IMR-90 (cell line): ENCODE measurements around the gene LSM14B. TPM values are rescaled to one million over a fixed set of nuclear protein-coding genes. Genes with fewer than 3 reads are reported as not detected.

Experiments
- ATAC-seq: fragments of 200-7000 bp; cut with Tn5 transposase; 2 replicates; pipeline ENCODE4 v1.9.1; 2020; ENCODE audit warnings: low read depth, mild to moderate bottlenecking, moderate library complexity
- BruUV-seq: library from RNA; stranded (reverse); fragments of 400-500 nt; replicated peaks from 2 replicates; lab custom pipeline; 2021; lab: Mats Ljungman, UMichigan
- CTCF ChIA-PET: fragments of 300-600 bp; formaldehyde crosslinking; extraction: SDS; loops from one replicate; lab custom pipeline; 2021; ENCODE audit warnings: antibody characterized with exemption; lab: Yijun Ruan, JAX
- POLR2A ChIA-PET: fragments of 300-600 bp; sonication (Branson Sonifier 250); formaldehyde crosslinking; loops from one replicate; lab custom pipeline; 2022; ENCODE audit warnings: antibody characterized with exemption; ENCODE audit not compliant: unreplicated experiment; lab: Charles Lee
- DNase-seq: peaks from one replicate; pipeline ENCODE4 v3.0.0; 2013
- H2AFZ ChIP-seq: replicated peaks from 2 replicates; pipeline ENCODE3; 2013; ENCODE audit warnings: low read length, mild to moderate bottlenecking; ENCODE audit not compliant: poor library complexity
- H2AK5ac ChIP-seq: 2 replicates; pipeline ENCODE4 v1.6.1; 2013; ENCODE audit warnings: low read depth, low read length, inconsistent platforms
- H2AK9ac ChIP-seq: replicated peaks from 2 replicates; pipeline ENCODE3; 2013; ENCODE audit warnings: mild to moderate bottlenecking, low read depth, low read length, moderate library complexity; ENCODE audit not compliant: poor library complexity
- H2BK120ac ChIP-seq: 2 replicates; pipeline ENCODE4 v1.6.1; 2013; ENCODE audit warnings: low read depth, low read length, inconsistent platforms
- H2BK15ac ChIP-seq: 3 replicates; pipeline ENCODE4 v1.6.1; 2013; ENCODE audit warnings: low read depth, low read length, inconsistent platforms
- H2BK20ac ChIP-seq: 2 replicates; pipeline ENCODE4 v1.6.1; 2013; ENCODE audit warnings: low read depth, mild to moderate bottlenecking, inconsistent platforms, low read length, moderate library complexity
- H2BK5ac ChIP-seq: 2 replicates; pipeline ENCODE4 v1.6.1; 2013; ENCODE audit warnings: mild to moderate bottlenecking, low read depth, low read length, inconsistent platforms; ENCODE audit not compliant: poor library complexity, severe bottlenecking
- H3K14ac ChIP-seq: replicated peaks from 2 replicates; pipeline ENCODE4 v1.6.1; 2013; ENCODE audit warnings: low read depth, low read length, inconsistent platforms
- H3K18ac ChIP-seq: 2 replicates; pipeline ENCODE4 v1.6.1; 2013; ENCODE audit warnings: low read depth, low read length, control low read depth
- H3K23ac ChIP-seq: 2 replicates; pipeline ENCODE4 v1.6.1; 2013; ENCODE audit warnings: low read depth, low read length, inconsistent platforms
- H3K27ac ChIP-seq: 2 replicates; pipeline ENCODE4 v1.5.1; 2013; ENCODE audit warnings: mild to moderate bottlenecking, control low read depth, low read length; ENCODE audit not compliant: insufficient read depth
- H3K27me3 ChIP-seq: 2 replicates; pipeline ENCODE4 v1.6.1; 2013; ENCODE audit warnings: low read length; ENCODE audit not compliant: control insufficient read depth, insufficient read depth
- H3K36me3 ChIP-seq: 2 replicates; pipeline ENCODE4 v1.6.1; 2013; ENCODE audit warnings: low read length, mixed read lengths; ENCODE audit not compliant: control insufficient read depth, insufficient read depth
- H3K4ac ChIP-seq: 2 replicates; pipeline ENCODE4 v1.6.1; 2013; ENCODE audit warnings: low read depth, low read length, inconsistent platforms
- H3K4me1 ChIP-seq: 2 replicates; pipeline ENCODE4 v1.6.1; 2013; ENCODE audit warnings: low read length, mixed read lengths; ENCODE audit not compliant: control insufficient read depth, insufficient read depth
- H3K4me2 ChIP-seq: 2 replicates; pipeline ENCODE4 v1.6.1; 2013; ENCODE audit warnings: low read depth, mild to moderate bottlenecking, control low read depth, low read length, moderate library complexity
- H3K4me3 ChIP-seq: 2 replicates; pipeline ENCODE4 v1.5.1; 2013; ENCODE audit warnings: low read depth, mild to moderate bottlenecking, control low read depth, low read length, moderate library complexity; ENCODE audit not compliant: insufficient read depth
- H3K56ac ChIP-seq: 2 replicates; pipeline ENCODE4 v1.6.1; 2013; ENCODE audit warnings: low read length, inconsistent platforms; ENCODE audit not compliant: insufficient read depth; ENCODE audit errors: extremely low read depth
- H3K79me1 ChIP-seq, 2 experiments: 2 replicates each; pipeline ENCODE4 v1.6.1; 2013; ENCODE audit warnings: low read length in 2 of 2, inconsistent platforms in 1 of 2, low read depth in 1 of 2
- H3K9ac ChIP-seq: 2 replicates; pipeline ENCODE4 v1.6.1; 2013; ENCODE audit warnings: low read depth, low read length, control low read depth
- H3K9me1 ChIP-seq: 2 replicates; pipeline ENCODE4 v1.6.1; 2013; ENCODE audit warnings: low read length, inconsistent platforms; ENCODE audit not compliant: insufficient read depth
- H3K9me3 ChIP-seq: 2 replicates; pipeline ENCODE4 v1.6.1; 2013; ENCODE audit warnings: low read length; ENCODE audit not compliant: control insufficient read depth, insufficient read depth
- H4K20me1 ChIP-seq: 2 replicates; pipeline ENCODE4 v1.6.1; 2013; ENCODE audit warnings: low read length, inconsistent platforms; ENCODE audit not compliant: insufficient read depth
- H4K5ac ChIP-seq: 2 replicates; pipeline ENCODE4 v1.6.1; 2013; ENCODE audit warnings: mild to moderate bottlenecking, low read depth, low read length, control low read depth
- H4K8ac ChIP-seq, 2 experiments: 2 replicates each; pipeline ENCODE4 v1.6.1; 2013; ENCODE audit warnings: low read depth in 2 of 2, low read length in 2 of 2, control low read depth in 1 of 2, inconsistent platforms in 1 of 2
- H4K91ac ChIP-seq: 2 replicates; pipeline ENCODE4 v1.6.1; 2013; ENCODE audit warnings: low read depth, low read length, inconsistent platforms; ENCODE audit not compliant: insufficient read depth
- CEBPB ChIP-seq: IDR thresholded peaks from 2 replicates; pipeline ENCODE4 v1.6.1; 2012; ENCODE audit warnings: low read depth, low read length, improper control_type of control experiment
- ELK1 ChIP-seq: fragments of 150-350 bp; IDR thresholded peaks from 2 replicates; pipeline ENCODE4 v1.6.1; 2016; ENCODE audit warnings: low read depth, mild to moderate bottlenecking, low read length, moderate library complexity, borderline replicate concordance
- FOS ChIP-seq: fragments of 150-350 bp; IDR thresholded peaks from 2 replicates; pipeline ENCODE4 v1.6.1; 2016; ENCODE audit warnings: low read depth, low read length
- MAZ ChIP-seq: IDR thresholded peaks from 2 replicates; pipeline ENCODE4 v1.6.1; 2012; ENCODE audit warnings: low read depth, mild to moderate bottlenecking, low read length, improper control_type of control experiment, moderate library complexity, borderline replicate concordance
- NFE2L2 ChIP-seq: fragments of 150-350 bp; IDR thresholded peaks from 2 replicates; pipeline ENCODE4 v1.6.1; 2016; ENCODE audit warnings: low read depth, mild to moderate bottlenecking, low read length
- POLR2A ChIP-seq: IDR thresholded peaks from 2 replicates; pipeline ENCODE4 v1.6.1; 2012; ENCODE audit warnings: mild to moderate bottlenecking, low read depth, low read length
- RAD21 ChIP-seq: IDR thresholded peaks from 2 replicates; pipeline ENCODE4 v1.6.1; 2012; ENCODE audit warnings: low read length, improper control_type of control experiment
- RFX5 ChIP-seq: IDR thresholded peaks from 2 replicates; pipeline ENCODE4 v1.8.0; 2012; ENCODE audit warnings: low read depth, mild to moderate bottlenecking, low read length, moderate library complexity
- SMC3 ChIP-seq: fragments of 150-350 bp; IDR thresholded peaks from 2 replicates; pipeline ENCODE4 v1.6.1; 2016; ENCODE audit warnings: low read depth, mild to moderate bottlenecking, antibody characterized with exemption, low read length, moderate library complexity
- WGBS, 2 experiments: methylation state at CpG; one replicate each; pipeline versions ENCODE4 v1.1.5 to v1.1.7; 2013; ENCODE audit warnings: missing lambda C conversion rate in 2 of 2; ENCODE audit not compliant: insufficient read length in 1 of 2; ENCODE audit errors: extremely low coverage in 2 of 2; 5-methylcytosine and 5-hydroxymethylcytosine counted together
- dilution Hi-C: fragments of 300-500 bp; cut with HindIII; formaldehyde crosslinking; loops from one replicate; pipeline ENCODE4 v1.14.3; 2018; ENCODE audit warnings: low sequenced_read_pairs; ENCODE audit not compliant: unreplicated experiment
- in situ Hi-C: fragments of 300-500 bp; cut with MboI; formaldehyde crosslinking; loops from 3 replicates; pipeline ENCODE4 v1.14.3; 2019; ENCODE audit warnings: low sequenced_read_pairs, inconsistent platforms, mixed read lengths
- intact Hi-C: fragments of 100-400 bp; cut with micrococcal nuclease; formaldehyde crosslinking; loops from 2 replicates; pipeline ENCODE4 v1.10.0; 2022
- polyA plus RNA-seq, 3 experiments: library from polyadenylated mRNA; depleted of rRNA; stranded (reverse); fragments of >200 nt; gene quantifications; 2 replicates each; pipeline ENCODE4 v1.2.3, GENCODE V29; 2012; ENCODE audit warnings: low replicate concordance in 1 of 3
- total RNA-seq: library from RNA; depleted of rRNA; stranded (reverse); fragments of >200 nt; gene quantifications from 2 replicates; pipeline ENCODE4 v1.2.3, GENCODE V29; 2012

Gene LSM14B
- total and polyA plus RNA-seq, 2 of the 4 experiments (the other 2 are of a cell fraction) = 23.7 to 41.1 TPM

DNA sequence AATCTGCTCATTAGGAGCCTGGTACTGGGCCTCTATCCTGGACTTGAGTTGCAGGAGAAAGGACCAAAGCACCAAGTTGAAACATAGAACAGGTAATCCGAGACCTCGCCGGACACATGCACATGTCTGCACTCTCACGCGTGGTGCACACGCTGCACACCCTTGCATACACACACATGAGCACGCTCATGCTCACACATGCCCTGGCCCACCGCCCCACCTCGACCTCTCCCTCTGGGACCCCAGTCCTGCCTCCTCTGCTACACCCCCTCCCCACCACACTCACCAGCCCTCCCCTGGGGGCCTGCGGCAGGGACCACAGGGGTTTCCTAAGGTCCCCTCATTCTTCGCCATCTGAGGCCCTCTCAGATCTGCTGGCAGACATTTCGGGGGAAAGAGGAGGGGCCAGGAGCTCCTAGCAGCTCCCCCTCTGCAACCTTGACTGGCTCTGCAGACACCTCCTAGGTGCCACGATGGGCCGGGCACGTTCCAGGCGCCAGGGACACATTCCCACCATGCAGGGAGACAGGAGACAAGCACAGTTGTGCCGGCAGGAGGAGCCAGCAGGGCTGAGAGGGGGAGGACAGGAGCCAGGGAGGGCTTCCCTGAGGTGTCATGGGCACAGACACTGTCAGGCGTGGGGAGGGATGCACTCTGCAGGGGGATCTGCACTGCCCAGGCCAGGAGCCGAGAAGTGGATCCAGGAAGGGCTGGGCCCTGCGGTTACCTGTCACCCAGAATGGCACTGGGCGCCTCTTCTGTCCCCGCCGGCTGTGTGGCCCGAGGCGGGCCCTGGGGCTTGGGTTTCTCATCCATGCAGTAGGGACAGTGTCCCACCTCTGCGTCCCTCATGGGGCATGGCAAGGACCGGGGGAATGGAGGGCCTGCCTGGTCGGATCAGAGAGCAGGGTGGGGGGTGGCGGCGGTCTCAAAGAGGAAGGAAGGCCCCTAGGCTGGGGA is 25.6 kb upstream of the LSM14B start:
- dilution Hi-C loops = no loop called here
- POLR2A ChIA-PET = no interaction called here
- intact Hi-C loops = no loop called here

More for the DNA sequence above, 25.6 kb upstream of the LSM14B start:
- Histone ChIP-seq H3K4me2 (no peak overlapping the region), H3K4me3 (no peak overlapping the region), H2BK5ac (no peak overlapping the region), H2AK9ac (no peak overlapping the region), H3K18ac (no peak overlapping the region), H3K79me1 (no peaks in the 10 kb centered on the region), H3K14ac (no peak overlapping the region), H3K23ac (no peak overlapping the region), H2AFZ (no peak overlapping the region), H2AK5ac (no peak overlapping the region), H3K27ac (no peak overlapping the region), H3K56ac (no peak overlapping the region), H3K27me3 (peaks cover 6% of the 10 kb centered on the region; the same call in 1 of the 2 replicates), H4K8ac (no peak overlapping the region), H2BK20ac (no peak overlapping the region), H3K9ac (no peak overlapping the region), H3K9me3 (peaks cover 17% of the 10 kb centered on the region), H3K4ac (no peak overlapping the region), H4K20me1 (no peaks in the 10 kb centered on the region), H4K5ac (no peak overlapping the region), H3K4me1 (no peaks in the 10 kb centered on the region), H2BK120ac (no peak overlapping the region), H4K91ac (no peak overlapping the region), H2BK15ac (no peak overlapping the region), H3K36me3 (no peaks in the 10 kb centered on the region), H3K9me1 (no peaks in the 10 kb centered on the region)
- WGBS, 2 experiments = 75% methylated on average over 11 of the region's 30 CpGs; no CpG with 5 or more reads in 1 of the 2 experiments
- in situ Hi-C loops = no loop called here
- CTCF ChIA-PET = interaction anchor here (0.6 kb wide), 1 partner anchor 36 kb away, joined by 3 read pairs; no protein-coding TSS in a partner anchor
- TF ChIP-seq RFX5 (no peak), POLR2A (no peak), NFE2L2 (no peak), ELK1 (no peak), FOS (no peak), CEBPB (no peak), SMC3 (no peak), MAZ (no peak), RAD21 (no peak)
- no TSS peak for BruUV-seq
- ATAC-seq = no peak
- no peak for DNase-seq
